Hematopoietic multipotent progenitor cell treated with erythropoietin and hydrocortisone succinate and interleukin-3 and kit ligand, for 17 days (in vitro differentiated cells): ENCODE results near the gene GTF3C5.
"Not testable (repeated sequence)": the region's sequence is repeated elsewhere in the genome, so short reads cannot be mapped to it uniquely, and the experiment has no call there.

Experiments
- DNase-seq: peaks from one replicate; pipeline ENCODE4 v3.0.0-alpha.2; 2015; ENCODE audit warnings: low spot score

Gene GTF3C5

DNA sequence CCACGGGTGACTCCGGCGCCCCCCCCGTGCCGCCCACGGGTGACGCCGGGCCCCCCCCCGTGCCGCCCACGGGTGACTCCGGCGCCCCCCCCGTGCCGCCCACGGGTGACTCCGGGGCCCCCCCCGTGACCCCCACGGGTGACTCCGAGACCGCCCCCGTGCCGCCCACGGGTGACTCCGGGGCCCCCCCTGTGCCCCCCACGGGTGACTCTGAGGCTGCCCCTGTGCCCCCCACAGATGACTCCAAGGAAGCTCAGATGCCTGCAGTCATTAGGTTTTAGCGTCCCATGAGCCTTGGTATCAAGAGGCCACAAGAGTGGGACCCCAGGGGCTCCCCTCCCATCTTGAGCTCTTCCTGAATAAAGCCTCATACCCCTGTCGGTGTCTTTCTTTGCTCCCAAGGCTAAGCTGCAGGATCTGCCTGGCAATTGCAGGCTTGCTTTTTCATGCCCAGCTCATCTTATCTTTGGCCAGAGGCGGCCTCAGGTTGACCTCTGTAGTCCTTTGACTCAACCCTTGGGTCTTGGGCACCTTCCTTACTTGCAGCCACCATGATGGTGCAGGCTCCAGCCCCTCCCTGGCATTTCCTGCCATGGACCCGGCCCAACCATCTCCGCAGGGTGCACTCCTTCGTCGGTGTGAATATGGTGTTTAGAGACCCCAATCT lies 40.8 kb downstream of the GTF3C5 start:
- no peak for DNase-seq

DNA sequence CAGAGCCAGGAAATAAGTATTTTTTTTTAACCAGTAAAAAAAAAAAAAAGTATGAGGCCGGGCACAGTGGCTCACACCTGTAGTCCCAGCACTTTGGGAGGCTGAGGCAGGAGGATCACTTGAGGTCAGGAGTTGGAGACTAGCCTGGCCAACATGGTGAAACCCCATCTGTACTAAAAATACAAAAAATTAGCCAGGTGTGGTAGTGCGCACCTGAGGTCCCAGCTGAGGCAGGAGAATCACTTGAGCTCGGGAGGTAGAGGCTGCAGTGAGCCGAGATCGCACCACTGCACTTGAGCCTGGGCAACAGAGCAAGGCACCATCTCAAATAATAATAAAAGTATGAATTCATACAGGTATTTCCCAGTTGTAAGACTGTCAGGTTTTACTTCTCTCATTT lies 41.4 kb downstream of the GTF3C5 start:
- DNase-seq: not testable (repeated sequence)

DNA sequence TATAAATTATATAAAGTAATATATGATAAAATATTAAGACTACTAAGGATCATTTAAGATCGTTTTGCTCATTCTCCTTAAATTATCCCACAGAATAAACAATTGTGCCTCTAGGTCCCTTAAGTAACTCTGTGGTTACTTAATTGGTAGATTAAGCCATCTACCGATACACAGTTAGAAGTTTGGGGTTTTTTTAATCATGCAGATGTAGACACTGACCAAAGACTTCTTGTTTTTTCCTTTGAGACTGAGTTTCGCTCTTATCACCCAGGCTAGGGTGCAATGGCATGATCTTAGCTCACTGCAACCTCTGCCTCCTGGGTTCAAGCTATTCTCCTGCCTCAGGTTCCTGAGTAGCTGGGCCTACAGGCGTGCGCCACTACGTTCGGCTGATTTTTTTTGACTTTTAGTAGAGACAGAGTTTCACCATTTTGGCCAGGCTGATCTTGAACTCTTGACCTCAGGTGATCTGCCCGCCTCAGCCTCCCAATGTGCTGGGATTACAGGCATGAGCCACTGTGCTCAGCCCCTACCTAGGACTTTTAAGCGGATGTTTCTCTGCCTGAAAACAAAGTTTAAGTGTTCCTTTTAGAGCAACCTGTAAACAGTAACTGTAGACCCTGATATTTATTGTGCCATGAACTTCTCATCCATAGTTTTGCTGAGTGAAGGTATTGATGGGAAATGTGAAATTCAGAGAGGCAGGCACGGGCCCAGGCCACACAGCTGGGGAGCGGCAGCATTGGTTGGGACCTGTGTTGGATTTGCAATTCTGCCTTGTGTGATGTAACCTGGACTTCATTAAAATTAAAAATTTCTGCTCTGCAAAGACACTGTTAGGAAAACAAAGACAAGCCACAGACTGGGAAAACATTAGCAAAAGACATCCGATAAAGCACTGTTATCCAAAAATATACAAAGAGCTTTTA lies 42.6 kb downstream of the GTF3C5 start:
- DNase-seq: no peak

DNA sequence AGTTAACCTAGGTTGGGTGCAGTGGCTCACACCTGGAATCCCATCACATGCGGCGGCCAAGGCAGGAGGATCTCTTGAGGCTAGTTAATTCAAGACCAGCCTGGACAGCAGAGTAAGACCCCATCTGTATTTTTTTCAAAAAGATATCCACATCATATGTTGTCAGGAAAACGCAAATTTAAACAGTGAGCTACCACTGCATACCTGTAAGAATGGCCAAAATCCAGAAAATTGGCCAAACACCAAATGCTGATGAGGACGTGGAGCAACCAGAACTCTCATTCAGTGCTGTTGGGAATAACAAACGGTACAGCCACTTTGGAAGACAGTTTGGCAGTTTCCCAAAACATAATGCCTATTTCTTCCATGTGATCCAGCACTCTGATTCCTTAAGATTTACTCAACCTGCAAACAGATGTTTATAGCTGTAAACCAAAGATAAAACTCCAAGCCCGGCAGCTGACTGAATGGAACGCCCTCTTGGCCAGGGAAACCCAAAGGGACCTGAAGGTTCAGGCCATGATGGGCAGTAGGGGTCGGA lies 43.4 kb downstream of the GTF3C5 start:
- DNase-seq: no peak

DNA sequence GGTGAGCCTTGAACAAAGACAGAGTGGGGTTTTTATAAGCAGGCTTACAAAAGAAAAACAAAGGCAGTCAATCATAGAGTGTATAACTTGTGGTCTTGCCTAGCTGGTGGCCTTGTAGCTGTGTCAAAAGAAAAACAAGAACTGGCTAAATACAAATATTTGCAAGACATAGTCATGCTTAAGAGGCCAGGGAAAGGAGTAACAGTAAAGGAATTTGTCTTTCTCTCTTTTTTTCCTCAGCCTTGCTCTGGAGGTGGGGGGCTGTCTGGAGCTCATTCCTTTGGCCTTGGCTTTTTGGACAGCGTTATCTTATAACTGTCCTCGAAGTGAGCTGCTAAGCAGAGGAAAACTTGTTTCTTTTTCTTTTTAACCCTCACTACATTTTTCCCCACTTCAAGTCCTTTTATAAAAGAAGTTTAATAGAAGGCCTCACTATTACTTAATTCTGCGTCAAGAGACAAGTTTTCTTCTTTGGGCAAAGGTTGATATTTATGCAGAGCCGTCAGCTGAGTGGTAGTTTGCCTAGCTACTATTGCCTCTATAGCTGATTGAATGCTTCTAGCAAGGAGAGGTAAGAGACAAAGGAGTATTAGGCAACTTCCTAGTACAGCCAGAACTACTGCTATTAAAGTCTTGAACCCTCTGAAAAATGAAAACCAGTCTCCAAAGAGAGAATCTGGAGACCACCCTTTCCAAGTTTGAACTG lies 45.3 kb downstream of the GTF3C5 start:
- DNase-seq: no peak

DNA sequence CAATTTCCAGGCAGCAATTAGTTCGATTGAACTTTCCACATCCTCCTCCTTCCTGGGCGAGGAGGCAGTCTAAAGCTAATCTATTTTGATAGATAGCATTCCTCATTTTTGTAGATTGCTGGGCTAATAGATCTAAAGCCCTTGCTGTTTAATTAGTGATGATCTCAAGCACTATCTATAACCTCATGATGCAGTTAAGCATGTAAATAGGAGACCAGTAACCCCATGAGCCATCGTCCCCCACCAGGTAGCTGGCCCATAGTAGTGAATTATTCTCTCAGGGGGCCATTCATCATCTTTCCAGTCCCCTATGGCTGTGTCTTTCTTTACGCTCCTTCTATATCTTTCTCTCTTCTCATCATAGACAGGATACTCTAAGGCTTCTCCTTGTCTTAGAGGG lies 45.9 kb downstream of the GTF3C5 start:
- no peak for DNase-seq

DNA sequence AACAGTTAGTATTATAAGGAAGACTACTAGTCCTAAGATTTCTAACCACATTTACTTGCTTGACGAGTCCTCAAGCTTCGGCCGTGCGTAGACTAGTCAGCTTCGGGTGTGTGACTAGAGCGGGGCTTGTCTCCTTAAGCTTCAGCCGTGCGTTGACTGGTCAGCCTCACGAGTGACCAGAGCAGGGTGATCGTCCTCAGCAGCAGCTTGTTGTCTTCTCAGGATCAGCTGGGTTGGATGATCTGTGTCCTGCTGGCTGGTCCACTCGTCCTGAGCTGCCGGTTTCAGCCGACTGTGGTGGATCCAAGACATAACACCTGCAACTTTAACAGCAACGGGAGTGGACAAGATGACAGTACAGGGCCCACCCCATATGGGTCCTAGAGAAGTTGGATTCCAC lies 47.7 kb downstream of the GTF3C5 start:
- DNase-seq: no peak

DNA sequence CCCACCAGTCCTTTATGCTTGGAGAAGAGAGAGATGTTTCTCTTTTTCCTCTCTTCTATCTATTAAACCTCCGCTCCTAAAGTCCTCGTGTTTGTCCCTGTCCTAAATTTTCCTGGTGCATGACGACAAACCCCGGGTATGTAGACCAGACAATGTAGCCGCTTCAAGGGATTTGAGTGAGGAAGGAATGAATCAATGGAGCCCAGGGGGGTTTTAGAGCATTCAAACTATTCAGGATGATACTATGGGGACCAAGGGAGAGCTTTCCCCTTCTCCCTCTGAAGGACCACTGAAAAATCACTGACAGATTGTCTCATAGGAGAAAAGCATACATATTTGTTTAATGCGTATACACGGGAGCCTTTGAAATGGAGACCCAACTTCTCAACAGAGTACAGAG lies 49.4 kb downstream of the GTF3C5 start:
- DNase-seq: no peak

DNA sequence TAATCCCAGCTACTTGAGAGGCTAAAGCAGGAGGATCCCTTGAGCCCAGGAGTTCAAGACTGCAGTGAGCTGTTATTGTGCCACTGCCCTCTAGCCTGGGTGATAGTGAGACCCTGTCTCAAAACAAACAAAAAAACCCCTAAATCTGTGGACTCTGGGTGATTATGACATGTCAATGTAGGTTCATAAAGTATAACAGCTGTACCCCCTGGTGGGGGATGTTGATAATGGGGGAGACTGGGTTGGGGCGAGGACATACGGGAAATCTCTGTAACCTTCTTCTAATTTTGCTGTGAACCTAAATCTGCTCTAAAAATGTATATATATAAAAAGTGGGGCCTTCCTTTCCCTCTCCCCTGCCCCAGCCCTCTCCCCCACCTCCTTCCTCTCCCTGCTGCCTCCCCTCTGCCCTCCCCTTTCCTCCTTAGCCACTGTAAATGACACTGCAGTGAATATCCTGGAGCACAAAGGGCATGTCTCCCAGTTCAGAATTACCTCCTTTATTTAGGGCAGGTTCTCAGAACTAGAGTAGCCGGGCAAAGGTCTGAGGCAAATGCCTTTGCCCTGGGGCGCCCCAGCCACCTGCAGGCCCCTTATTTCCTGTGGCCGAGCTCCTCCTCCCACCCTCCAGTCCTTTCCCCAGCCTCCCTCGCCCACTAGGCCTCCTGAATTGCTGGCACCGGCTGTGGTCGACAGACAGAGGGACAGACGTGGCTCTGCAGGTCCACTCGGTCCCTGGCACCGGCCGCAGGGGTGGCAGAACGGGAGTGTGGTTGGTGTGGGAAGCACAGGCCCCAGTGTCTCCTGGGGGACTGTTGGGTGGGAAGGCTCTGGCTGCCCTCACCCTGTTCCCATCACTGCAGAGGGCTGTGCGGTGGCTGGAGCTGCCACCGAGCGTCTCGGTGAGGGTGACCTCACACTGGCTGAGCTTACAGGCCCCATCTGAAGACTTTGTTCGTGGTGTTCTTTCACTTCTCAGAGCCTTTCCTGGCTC lies 50.3 kb downstream of the GTF3C5 start:
- not testable (repeated sequence) for DNase-seq

DNA sequence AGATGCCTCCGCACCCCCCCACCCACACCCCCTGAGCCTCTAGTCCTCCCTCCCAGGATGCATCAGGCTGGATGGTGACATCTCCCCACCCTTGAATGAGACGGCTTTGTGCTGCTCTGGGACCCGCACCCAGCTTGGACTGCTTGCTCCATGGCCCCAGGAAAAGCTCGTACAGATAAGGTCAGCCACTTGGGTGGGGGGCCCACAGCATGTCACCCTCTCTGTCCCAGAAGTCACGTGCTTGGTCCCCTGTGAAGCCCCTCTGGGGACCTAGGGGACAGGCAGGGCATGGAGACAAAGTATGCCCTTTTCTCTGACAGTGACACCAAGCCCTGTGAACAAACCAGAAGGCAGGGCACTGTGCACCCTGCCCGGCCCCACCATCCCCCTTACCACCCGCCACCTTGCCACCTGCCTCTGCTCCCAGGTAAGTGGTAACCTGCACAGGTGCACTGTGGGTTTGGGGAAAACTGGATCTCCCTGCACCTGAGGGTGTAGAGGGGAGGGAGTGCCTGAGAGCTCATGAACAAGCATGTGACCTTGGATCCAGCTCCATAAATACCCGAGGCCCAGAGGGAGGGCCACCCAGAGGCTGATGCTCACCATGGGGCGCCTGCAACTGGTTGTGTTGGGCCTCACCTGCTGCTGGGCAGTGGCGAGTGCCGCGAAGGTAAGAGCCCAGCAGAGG lies 51.3 kb downstream of the GTF3C5 start:
- not testable (repeated sequence) for DNase-seq

DNA sequence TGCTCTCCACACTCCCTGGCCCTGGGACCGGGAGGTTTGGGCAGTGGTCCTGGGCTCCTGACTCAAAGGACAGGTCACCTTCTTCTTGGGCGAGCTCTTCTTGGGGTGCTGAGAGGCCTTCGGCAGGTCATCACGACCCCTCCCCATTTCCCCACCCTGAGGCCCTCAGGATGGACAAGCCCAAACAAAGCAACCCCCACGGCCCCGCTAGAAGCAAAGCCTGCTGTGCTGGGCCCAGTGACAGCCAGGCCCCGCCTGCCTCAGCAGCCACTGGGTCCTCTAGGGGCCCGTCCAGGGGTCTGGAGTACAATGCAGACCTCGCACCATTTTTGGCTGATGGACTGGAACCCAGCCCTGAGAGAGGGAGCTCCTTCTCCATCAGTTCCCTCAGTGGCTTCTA lies 52.9 kb downstream of the GTF3C5 start:
- not testable (repeated sequence) for DNase-seq

DNA sequence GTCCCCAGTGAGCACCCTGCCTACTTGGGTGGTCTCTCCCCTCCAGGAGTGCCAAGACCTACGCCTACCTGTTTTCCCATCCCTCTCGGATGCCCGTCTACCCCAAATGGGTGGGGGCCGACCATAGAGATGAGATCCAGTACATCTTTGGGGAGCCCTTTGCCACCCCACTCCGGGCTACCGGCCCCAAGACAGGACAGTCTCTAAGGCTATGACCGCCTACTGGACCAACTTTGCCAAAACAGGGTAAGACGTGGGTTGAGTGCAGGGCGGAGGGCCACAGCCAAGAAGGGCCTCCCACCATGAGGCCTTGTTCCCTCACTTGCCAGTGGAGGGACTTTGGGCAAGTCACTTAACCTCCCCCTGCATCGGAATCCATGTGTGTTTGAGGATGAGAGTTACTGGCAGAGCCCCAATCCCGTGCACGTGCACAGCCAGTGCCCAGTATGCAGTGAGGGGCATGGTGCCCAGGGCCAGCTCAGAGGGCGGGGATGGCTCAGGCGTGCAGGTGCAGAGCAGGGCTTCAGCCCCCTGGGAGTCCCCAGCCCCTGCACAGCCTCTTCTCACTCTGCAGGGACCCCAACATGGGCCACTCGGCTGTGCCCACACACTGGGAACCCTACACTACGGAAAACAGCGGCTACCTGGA lies 55.5 kb downstream of the GTF3C5 start:
- DNase-seq: not testable (repeated sequence)

DNA sequence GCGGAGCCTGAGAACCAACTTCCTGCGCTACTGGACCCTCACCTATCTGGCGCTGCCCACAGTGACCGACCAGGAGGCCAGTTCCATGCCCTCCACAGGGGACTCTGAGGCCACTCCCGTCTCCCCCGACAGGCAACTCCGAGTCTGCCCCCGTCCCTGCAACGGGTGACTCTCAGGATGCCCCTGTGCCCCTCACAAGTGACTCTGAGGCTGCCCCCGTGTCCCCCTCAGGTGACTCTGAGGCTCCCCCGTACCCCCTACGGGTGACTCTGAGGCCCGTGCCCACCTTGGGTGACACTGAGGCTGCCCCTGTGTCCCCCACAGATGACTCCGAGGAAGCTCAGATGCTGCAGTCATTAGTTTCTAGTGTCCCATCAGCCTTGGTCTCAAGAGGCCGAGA lies 56.1 kb downstream of the GTF3C5 start:
- DNase-seq: no peak

DNA sequence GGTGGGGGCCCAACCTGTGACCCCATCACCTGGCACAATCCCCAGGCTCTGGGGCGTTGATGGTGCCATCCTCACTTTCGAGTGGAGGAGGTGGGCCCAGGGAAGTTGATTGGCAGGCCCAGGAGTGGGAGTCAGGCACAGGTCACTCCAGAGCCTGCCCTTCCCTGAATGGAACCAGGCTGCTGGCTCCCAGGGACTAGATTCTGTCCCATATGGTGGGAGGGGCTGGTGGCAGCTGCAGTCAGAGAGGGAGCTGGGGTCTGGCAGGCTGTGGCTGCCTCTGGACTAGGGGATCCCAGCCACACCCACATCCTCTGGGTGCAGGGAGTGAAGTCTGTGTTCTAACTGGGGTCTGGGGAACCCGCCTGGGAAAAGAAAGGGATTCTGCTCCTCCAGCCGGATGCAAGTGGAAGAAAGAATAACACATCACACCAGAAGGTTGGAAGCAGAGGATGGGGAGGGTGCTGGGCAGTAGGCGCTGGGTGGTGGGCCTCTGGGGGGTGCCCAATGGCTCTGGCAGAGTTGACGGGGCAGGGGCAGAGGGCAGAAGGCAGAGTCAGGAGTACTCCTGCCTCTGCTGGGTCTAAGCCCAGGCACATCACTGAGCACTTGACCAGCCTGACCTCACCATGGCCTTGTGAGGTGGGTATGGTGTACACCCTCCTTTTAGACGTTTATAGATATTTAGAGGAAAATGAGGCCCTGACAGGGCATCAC lies 56.8 kb downstream of the GTF3C5 start:
- DNase-seq: no peak

DNA sequence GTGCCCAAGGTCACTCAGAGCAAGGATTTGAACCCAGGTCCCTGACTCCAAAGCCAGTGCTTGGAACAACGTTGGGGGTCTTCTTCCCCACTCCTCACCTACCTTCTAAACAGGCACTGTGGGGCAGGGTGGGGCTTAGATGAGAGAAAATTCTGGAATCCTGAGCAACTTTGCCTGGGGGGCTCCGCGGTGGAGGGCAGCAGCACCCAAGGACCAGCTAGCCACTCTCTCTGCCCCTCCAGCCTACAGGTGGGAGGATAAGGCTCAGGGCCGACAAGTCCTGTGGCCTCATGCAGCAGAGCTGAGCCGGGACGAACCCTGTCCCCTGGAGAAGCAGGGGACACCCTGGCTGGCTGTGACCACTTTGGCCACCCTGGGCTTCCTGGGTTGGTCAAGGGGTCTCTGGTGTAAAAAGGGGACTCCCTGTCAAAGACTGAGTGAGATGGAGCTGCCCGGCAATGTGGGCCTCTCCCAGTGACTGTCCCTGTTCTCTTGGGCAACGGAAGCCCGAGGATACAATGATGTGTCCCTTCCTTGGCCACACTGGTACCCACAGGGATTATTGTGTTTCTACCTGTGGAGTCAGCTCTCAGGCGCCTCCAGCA lies 57.5 kb downstream of the GTF3C5 start:
- DNase-seq: no peak

DNA sequence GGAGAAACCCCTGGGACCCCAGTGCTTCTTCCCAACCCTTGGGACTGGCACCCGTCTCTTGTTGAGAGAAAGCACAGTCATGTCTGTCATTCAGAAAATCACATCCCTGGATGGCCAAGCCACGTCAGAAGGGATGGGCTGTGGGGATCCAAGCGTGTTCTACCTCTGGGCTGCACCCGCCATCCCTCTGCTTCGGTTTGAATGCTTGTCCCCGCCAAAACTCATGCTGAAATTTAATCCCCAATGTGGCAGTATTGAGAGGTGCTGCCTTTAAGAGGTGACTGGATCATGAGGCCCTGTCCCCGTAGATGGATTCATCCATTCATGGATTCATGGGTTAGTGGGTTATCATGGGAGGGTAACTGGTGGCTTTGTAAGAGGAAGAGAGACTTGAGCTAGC lies 58.0 kb downstream of the GTF3C5 start:
- no peak for DNase-seq

DNA sequence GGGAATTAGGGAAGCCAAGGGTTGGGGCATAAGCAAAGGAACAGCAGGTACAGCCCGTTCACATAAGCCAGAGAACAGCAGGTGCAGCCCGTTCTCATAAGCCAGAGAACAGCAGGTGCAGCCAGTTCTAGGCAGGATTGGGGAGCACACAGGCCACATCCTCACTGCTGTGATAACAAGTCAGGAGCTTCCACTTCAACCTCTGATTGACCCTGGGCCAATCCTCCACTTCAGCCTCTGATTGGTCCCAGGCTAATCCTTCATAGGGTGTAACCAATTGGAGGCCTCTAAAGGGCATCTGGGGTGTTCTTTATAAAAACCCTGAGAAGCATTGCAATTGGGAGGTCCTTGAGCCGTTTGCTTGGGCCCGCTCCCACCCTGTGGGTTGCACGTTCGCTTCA lies 58.5 kb downstream of the GTF3C5 start:
- no peak for DNase-seq

DNA sequence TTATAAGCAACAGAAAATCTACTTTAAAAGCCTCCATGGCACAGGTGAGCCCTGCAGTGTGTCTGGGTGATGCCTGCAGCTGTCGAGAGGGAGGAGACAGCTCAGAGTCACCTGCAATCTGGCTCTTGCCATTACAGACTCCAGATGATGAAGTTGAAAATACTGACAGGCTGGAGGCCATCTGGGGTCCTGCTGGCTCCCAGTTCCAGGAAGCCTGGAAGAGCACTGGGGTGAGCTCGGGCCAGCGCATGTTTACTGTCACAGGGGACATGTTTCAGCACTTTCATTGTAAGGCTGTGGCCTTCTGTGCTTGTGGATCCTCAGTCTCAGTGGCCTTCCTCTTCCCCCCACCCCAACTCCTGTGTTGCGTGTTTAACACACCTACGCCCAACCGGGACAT lies 59.4 kb downstream of the GTF3C5 start:
- no peak for DNase-seq

DNA sequence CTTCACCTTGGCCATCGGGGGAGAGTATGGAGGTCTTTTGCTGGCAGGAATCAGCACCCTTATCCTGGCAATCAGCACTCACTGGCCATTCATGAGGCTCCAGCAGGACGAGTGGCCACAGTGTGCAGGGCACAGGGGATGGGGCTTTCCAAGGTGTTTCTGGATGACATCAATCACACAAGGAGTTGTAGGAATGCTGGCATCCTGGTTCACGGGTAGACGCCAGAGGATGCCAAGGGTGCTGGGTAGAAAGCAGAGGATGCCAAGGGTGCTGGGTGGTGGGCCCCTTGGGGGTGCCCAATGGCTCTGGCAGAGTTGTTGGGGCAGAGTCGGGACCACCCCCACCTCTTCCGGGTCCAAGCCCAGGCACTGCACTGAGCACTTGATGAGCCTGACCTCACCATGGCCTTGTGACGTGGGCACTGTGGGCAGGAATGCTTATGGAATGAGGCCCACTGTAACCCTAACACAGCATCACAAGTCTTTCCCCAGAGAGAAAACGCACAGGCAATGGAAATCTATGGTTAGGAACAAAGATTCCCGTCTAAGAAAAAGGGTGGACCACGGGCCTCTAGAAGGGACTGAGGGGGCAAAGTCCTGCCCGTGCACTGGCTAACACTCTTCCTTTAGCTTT lies 60.1 kb downstream of the GTF3C5 start:
- no peak for DNase-seq
